Adipocyte (in vitro differentiated cells): ENCODE results near the gene MLLT3.
A peak's percentile ranks its signal among the peaks of the same experiment; 100 is the strongest.

ENCODE experiments used
- DNase-seq: peaks from one replicate; pipeline ENCODE4 v3.0.0-alpha.2; 2015; ENCODE audit warnings: low read depth
- H3K27me3 ChIP-seq: replicated peaks from 2 replicates; pipeline ENCODE4 v1.7.0; 2013; ENCODE audit warnings: mild to moderate bottlenecking, low read length, moderate library complexity; ENCODE audit not compliant: control insufficient read depth, insufficient read depth
- H3K36me3 ChIP-seq: 2 replicates; pipeline ENCODE4 v1.7.0; 2013; ENCODE audit warnings: low read length, mild to moderate bottlenecking, moderate library complexity; ENCODE audit not compliant: control insufficient read depth, insufficient read depth, severe bottlenecking
- H3K4me1 ChIP-seq: 2 replicates; pipeline ENCODE4 v1.7.0; 2013; ENCODE audit warnings: mild to moderate bottlenecking, low read length, moderate library complexity; ENCODE audit not compliant: control insufficient read depth, insufficient read depth
- H3K4me3 ChIP-seq: 2 replicates; pipeline ENCODE4 v1.7.0; 2013; ENCODE audit warnings: mild to moderate bottlenecking, low read length, moderate library complexity
- H3K9ac ChIP-seq: 2 replicates; pipeline ENCODE4 v1.7.0; 2013; ENCODE audit warnings: mild to moderate bottlenecking, low read length, moderate library complexity
- H3K9me3 ChIP-seq: 2 replicates; pipeline ENCODE4 v1.7.0; 2013; ENCODE audit warnings: mild to moderate bottlenecking, low read length, moderate library complexity; ENCODE audit not compliant: control insufficient read depth

Gene MLLT3

GRCh38 chr9:20408513-20408912 is 213.8 kb downstream of the MLLT3 start:
- Histone ChIP-seq H3K4me1 (peaks cover 4% of the 10 kb centered on the region), H3K9ac (no peak overlapping the region), H3K9me3 (no peaks in the 10 kb centered on the region), H3K27me3 (no peaks in the 10 kb centered on the region), H3K4me3 (no peak overlapping the region), H3K36me3 (no peaks in the 10 kb centered on the region)
- no peak for DNase-seq

- Histone ChIP-seq H3K36me3 (no peaks in the 10 kb centered on the region), H3K27me3 (no peaks in the 10 kb centered on the region), H3K9me3 (no peaks in the 10 kb centered on the region), H3K4me1 (peaks cover 4% of the 10 kb centered on the region), H3K9ac (no peak overlapping the region), H3K4me3 (no peak overlapping the region)
- DNase-seq = no peak
These were observed 215.3 kb downstream of the MLLT3 start for GRCh38 chr9:20407013-20407412.

GRCh38 chr9:20406344-20406743 is 216.0 kb downstream of the MLLT3 start:
- Histone ChIP-seq H3K4me3 (no peak overlapping the region), H3K36me3 (no peaks in the 10 kb centered on the region), H3K27me3 (no peaks in the 10 kb centered on the region), H3K4me1 (peaks cover 4% of the 10 kb centered on the region), H3K9ac (no peak overlapping the region), H3K9me3 (no peaks in the 10 kb centered on the region)
- DNase-seq = no peak

GRCh38 chr9:20405616-20406015 is 216.7 kb downstream of the MLLT3 start:
- no peaks in the 10 kb centered on the region for H3K36me3 ChIP-seq
- DNase-seq = no peak
- no peak overlapping the region for H3K9ac ChIP-seq
- H3K4me1 ChIP-seq = peaks cover 4% of the 10 kb centered on the region
- H3K4me3 ChIP-seq = no peak overlapping the region
- H3K27me3 ChIP-seq = no peaks in the 10 kb centered on the region
- H3K9me3 ChIP-seq = no peaks in the 10 kb centered on the region

- Histone ChIP-seq H3K36me3 (no peaks in the 10 kb centered on the region), H3K4me3 (no peak overlapping the region), H3K27me3 (no peaks in the 10 kb centered on the region), H3K4me1 (peaks cover 4% of the 10 kb centered on the region), H3K9me3 (no peaks in the 10 kb centered on the region), H3K9ac (no peak overlapping the region)
- peak; percentile 13 for DNase-seq
These were observed 217.2 kb downstream of the MLLT3 start for GRCh38 chr9:20405078-20405477.

- DNase-seq = no peak
- no peaks in the 10 kb centered on the region for H3K36me3 ChIP-seq
- H3K4me3 ChIP-seq = no peak overlapping the region
- H3K9ac ChIP-seq = no peak overlapping the region
- no peaks in the 10 kb centered on the region for H3K9me3 ChIP-seq
- peaks cover 4% of the 10 kb centered on the region for H3K4me1 ChIP-seq
- no peaks in the 10 kb centered on the region for H3K27me3 ChIP-seq
These were observed 218.0 kb downstream of the MLLT3 start for GRCh38 chr9:20404192-20404813.

- Histone ChIP-seq H3K27me3 (no peaks in the 10 kb centered on the region), H3K4me3 (no peak overlapping the region), H3K9ac (no peak overlapping the region), H3K9me3 (no peaks in the 10 kb centered on the region), H3K36me3 (no peaks in the 10 kb centered on the region), H3K4me1 (peaks cover 4% of the 10 kb centered on the region)
- DNase-seq = no peak
These were observed 219.0 kb downstream of the MLLT3 start for GRCh38 chr9:20403346-20403745.

- no peak for DNase-seq
- Histone ChIP-seq H3K9me3 (no peaks in the 10 kb centered on the region), H3K36me3 (no peaks in the 10 kb centered on the region), H3K27me3 (no peaks in the 10 kb centered on the region), H3K4me3 (no peak overlapping the region), H3K4me1 (peaks cover 4% of the 10 kb centered on the region), H3K9ac (no peak overlapping the region)
These were observed 219.9 kb downstream of the MLLT3 start for GRCh38 chr9:20402273-20402875.

GRCh38 chr9:20398536-20399338 is 223.6 kb downstream of the MLLT3 start:
- DNase-seq = no peak
- Histone ChIP-seq H3K36me3 (no peaks in the 10 kb centered on the region), H3K9me3 (no peaks in the 10 kb centered on the region)

GRCh38 chr9:20397348-20397747 is 225.0 kb downstream of the MLLT3 start:
- no peak for DNase-seq
- Histone ChIP-seq H3K4me3 (no peak overlapping the region), H3K9ac (no peak overlapping the region), H3K36me3 (no peaks in the 10 kb centered on the region), H3K9me3 (no peaks in the 10 kb centered on the region), H3K27me3 (no peaks in the 10 kb centered on the region), H3K4me1 (no peaks in the 10 kb centered on the region)

More at GRCh38 chr9:20398536-20399338, 223.6 kb downstream of the MLLT3 start:
- H3K9ac ChIP-seq = no peak overlapping the region
- no peaks in the 10 kb centered on the region for H3K27me3 ChIP-seq
- H3K4me1 ChIP-seq = no peaks in the 10 kb centered on the region
- H3K4me3 ChIP-seq = no peak overlapping the region

GRCh38 chr9:20396509-20396908 is 225.8 kb downstream of the MLLT3 start:
- Histone ChIP-seq H3K36me3 (no peaks in the 10 kb centered on the region), H3K9ac (no peak overlapping the region), H3K4me1 (no peaks in the 10 kb centered on the region), H3K9me3 (no peaks in the 10 kb centered on the region), H3K4me3 (no peak overlapping the region), H3K27me3 (no peaks in the 10 kb centered on the region)
- DNase-seq = no peak
